Measurements from ENCODE around the gene HK1. TPM values are rescaled to one million over a fixed set of nuclear protein-coding genes. Genes with fewer than 3 reads are reported as not detected.

The HK1 gene
- total RNA-seq, 2 donors from 2014 or later, result 75.6 to 103 TPM

- DNase-seq (ENCODE audit: low spot score), result no peak
- intact Hi-C loops (cut with DNase I), result loop anchor here in 1 of 2 donors (10.0 kb wide), 1 partner anchor 48 kb away; no protein-coding TSS in a partner anchor
These were observed 58.6 kb downstream of the HK1 start for GRCh38 chr10:69336952-69337295.

DNA sequence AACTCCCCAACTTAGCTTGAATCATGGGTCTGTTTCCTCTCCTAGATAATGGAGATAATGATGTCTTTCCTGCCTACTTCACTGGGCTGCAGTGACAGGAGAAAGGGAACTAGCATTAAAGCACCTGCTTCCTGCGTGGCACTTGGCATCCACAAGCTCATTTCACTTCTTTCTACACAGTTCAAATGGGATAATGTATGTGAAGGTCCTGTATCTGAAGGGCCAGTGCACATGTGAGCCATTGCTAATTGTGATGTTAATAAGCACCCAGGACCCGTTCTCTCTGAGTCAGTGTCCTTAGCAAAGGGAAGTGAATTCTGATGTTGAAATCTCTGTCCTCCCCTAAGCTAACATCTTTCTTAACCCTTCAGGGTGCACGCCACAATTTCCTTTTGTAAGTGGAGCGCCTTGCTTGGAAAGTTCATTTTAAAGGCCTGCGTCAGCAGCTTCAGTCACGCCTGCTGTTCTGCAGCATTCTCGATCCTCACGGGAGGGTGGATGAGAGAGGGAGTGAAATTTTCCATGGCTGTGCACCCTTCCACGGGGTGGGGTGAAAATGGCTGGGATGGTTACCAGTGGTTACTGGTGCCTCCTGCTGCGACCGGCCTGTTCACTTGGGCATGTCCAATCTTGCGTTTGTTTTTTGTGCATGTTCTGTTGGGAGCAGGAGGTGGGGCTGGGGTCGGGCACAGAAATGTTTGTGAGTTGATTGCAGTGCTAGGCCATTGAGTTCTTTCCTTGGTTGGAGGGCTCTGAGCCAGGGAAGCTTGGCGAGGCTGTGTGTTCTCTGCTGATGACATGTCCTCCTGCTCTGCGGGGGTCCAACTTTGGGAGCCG, 59.2 kb downstream of the HK1 start:
- intact Hi-C loops (cut with DNase I), result loop anchor here in 1 of 2 donors (10.0 kb wide), 1 partner anchor 47 kb away; no protein-coding TSS in a partner anchor

GRCh38 chr10:69338133-69338456, 59.8 kb downstream of the HK1 start:
- DNase-seq (ENCODE audit: low spot score), result peak; percentile 74
- intact Hi-C loops (cut with DNase I), result loop anchor here in 1 of 2 donors (10.0 kb wide), 1 partner anchor 47 kb away; no protein-coding TSS in a partner anchor

More for the DNA sequence above, 59.2 kb downstream of the HK1 start:
- peak; percentile 73 for DNase-seq (ENCODE audit: low spot score)

GRCh38 chr10:69338547-69339450, 60.5 kb downstream of the HK1 start:
- no peak for DNase-seq (ENCODE audit: low spot score)
- intact Hi-C loops (cut with DNase I), result loop anchor here in 1 of 2 donors (10.0 kb wide), 1 partner anchor 46 kb away; no protein-coding TSS in a partner anchor

GRCh38 chr10:69340695-69341094, 62.4 kb downstream of the HK1 start:
- DNase-seq (ENCODE audit: low spot score), result no peak
- intact Hi-C loops (cut with DNase I), result no loop called here

GRCh38 chr10:69343905-69344304, 65.6 kb downstream of the HK1 start:
- intact Hi-C loops (cut with DNase I), result no loop called here
- DNase-seq (ENCODE audit: low spot score), result peak; percentile 9

- intact Hi-C loops (cut with DNase I), result no loop called here
- peak; percentile 43 for DNase-seq (ENCODE audit: low spot score)
These were observed 66.4 kb downstream of the HK1 start for GRCh38 chr10:69344591-69345252.

GRCh38 chr10:69345402-69345801, 67.1 kb downstream of the HK1 start:
- intact Hi-C loops (cut with DNase I), result no loop called here

DNA sequence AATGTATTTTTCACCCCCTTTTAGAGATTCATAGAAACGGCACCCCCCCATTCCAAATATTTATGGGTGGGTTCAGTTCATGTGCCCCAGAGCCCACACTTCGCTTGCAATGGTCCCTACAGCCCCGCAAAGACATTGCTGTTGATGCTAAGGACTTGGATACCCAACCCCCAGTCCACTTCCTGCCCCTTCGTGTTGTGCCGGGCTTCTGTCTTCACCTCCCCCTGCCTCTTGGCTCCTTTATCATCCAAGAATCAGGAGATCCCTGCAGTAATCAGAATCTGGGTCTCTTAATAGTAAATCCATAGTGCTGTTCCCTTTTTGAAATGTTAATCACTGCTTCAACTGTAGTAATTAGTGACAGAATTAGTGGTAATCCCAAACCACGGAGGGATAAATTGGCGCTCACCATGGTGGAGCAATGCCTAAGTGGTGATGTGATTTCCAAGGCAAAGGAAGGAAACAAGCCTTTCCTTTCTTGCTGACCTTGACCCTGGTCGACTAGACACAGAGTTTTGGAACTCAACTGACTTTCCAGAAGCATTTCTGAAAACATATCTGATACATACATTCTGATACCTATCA, 67.7 kb downstream of the HK1 start:
- intact Hi-C loops (cut with DNase I), result no loop called here
- peak; percentile 31 for DNase-seq (ENCODE audit: low spot score)

More at GRCh38 chr10:69345402-69345801, 67.1 kb downstream of the HK1 start:
- DNase-seq (ENCODE audit: low spot score), result peak; percentile 38

GRCh38 chr10:69346776-69347175, 68.5 kb downstream of the HK1 start:
- intact Hi-C loops (cut with DNase I), result no loop called here

DNA sequence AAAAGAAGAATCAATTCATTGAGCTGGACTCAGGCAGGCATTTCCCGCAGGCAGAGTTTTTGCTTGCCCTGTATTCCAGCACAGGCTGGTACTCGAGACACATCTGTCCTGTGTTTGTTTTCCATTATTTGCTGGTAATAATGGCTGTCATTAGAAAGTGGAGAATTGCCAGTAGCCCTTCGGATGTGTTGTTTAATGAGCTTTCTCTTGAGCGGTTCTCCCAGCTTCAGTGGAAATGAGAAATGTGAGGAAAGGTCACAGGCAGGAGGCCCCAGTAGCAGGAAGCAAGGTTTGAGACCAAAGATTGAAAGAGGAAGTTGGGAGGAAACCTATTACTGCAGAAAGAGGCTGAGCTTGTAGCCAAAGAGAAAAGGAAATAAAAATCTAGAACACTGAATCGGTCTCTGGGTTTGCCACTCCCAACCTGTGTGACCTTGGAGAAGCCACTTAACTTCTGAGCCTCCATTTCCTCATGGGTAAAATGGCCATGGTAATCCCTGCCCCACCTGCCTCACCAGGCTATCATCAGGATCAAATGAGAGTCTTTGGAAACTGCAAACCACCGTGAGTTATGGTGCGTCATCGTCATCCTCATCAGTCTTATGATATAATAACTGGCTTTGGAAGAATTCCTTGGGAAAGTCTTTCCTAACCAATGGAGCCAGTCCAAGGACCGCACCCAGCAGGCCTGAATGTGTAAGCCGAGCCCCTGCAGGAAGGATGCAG, 70.7 kb downstream of the HK1 start:
- intact Hi-C loops (cut with DNase I), result no loop called here
- DNase-seq (ENCODE audit: low spot score), result peak; percentile 87

More at GRCh38 chr10:69346776-69347175, 68.5 kb downstream of the HK1 start:
- no peak for DNase-seq (ENCODE audit: low spot score)

GRCh38 chr10:69349542-69349888, 71.2 kb downstream of the HK1 start:
- DNase-seq (ENCODE audit: low spot score), result no peak
- intact Hi-C loops (cut with DNase I), result no loop called here

DNA sequence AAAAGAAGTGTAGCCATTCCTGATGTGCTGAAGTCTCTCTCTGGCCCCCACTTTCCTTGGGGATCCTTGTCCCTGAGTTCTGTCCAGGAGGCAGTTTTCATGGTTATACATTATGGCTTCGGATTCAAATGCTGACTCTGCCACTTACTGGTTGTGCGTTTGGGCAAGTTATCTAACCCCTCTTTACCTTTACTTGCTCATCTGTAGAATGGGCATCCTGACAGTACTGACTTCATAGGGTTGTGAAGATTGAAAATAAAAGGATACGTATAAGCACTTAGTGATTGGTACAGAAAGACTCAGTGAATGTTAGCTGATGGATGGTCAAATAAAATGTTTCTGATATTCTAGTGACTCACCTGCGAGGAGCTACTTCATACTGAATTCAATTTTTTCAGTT, 73.3 kb downstream of the HK1 start:
- DNase-seq (ENCODE audit: low spot score), result no peak
- intact Hi-C loops (cut with DNase I), result no loop called here

GRCh38 chr10:69352569-69353264, 74.4 kb downstream of the HK1 start:
- DNase-seq (ENCODE audit: low spot score), result no peak
- intact Hi-C loops (cut with DNase I), result no loop called here

GRCh38 chr10:69353977-69354635, 75.8 kb downstream of the HK1 start:
- intact Hi-C loops (cut with DNase I), result no loop called here

GRCh38 chr10:69356187-69356586, 77.9 kb downstream of the HK1 start:
- intact Hi-C loops (cut with DNase I), result loop anchor here in 1 of 2 donors (5.0 kb wide), 1 partner anchor 34 kb away; no protein-coding TSS in a partner anchor
- no peak for DNase-seq (ENCODE audit: low spot score)

More at GRCh38 chr10:69353977-69354635, 75.8 kb downstream of the HK1 start:
- DNase-seq (ENCODE audit: low spot score), result no peak

DNA sequence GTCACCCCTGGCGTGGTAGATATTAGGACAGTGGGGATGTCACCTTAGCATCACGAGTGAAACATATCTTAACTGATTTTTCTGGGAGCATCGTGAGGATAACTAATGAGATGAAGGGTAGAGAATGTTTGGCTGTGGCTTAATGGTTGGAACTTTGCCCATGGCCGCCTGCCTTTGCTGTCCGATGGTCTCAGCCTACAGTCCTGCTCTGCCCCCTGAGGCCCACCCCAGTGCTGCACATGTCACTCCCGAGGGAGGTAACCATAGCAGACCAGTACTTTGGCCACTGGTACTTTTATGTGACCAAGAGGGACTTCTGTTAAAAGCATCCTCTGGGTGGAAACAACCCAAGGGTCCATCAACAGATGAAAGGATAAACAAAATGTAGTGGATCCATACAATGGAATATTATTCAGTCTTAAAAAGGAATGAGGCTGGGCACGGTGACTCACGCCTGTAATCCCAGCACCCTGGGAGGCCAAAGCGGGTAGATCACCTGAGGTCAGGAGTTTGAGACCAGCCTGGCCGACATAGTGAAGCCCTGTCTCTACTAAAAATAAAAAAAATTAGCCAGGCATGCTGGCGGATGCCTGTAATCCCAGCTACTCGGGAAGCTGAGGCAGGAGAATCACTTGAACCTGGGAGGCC, 80.0 kb downstream of the HK1 start:
- no peak for DNase-seq (ENCODE audit: low spot score)
- intact Hi-C loops (cut with DNase I), result loop anchor here in 1 of 2 donors (5.0 kb wide), 1 partner anchor 36 kb away; no protein-coding TSS in a partner anchor
